Measurements from ENCODE around the gene TOB1.
"Not testable (repeated sequence)": the region's sequence is repeated elsewhere in the genome, so short reads cannot be mapped to it uniquely, and the experiment has no call there.

The TOB1 gene

GRCh38 chr17:50899559-50900319 is 33.6 kb upstream of the TOB1 start:
- peaks cover 15 to 27% (median 19%) of the 10 kb centered on the region in 10 experiments; a peak in 19 of 20 replicates for H3K4me1 ChIP-seq
- H3K4me2 ChIP-seq: no peak overlapping the region
- no peaks in the 10 kb centered on the region for H3K9me3 ChIP-seq (replicated peaks in 1 of 11)
- H3K27ac ChIP-seq: no peak overlapping the region
- no peaks in the 10 kb centered on the region for H3K27me3 ChIP-seq
- H3K9ac ChIP-seq: no peak overlapping the region
- no peaks in the 10 kb centered on the region for H4K20me1 ChIP-seq
- no peak overlapping the region for H3K4me3 ChIP-seq
- no peak for TF ChIP-seq Cebpa-rat (IDR thresholded peaks at IDR 0.05)
- no peaks in the 10 kb centered on the region for H3K36me3 ChIP-seq

GRCh38 chr17:50899005-50899460 is 32.9 kb upstream of the TOB1 start:
- H4K20me1 ChIP-seq: no peaks in the 10 kb centered on the region
- H3K27ac ChIP-seq: no peak overlapping the region
- H3K9me3 ChIP-seq (replicated peaks in 1 of 11): no peaks in the 10 kb centered on the region
- no peak overlapping the region for H3K9ac ChIP-seq
- no peaks in the 10 kb centered on the region for H3K36me3 ChIP-seq
- no peaks in the 10 kb centered on the region for H3K27me3 ChIP-seq
- peaks cover 8 to 20% (median 13%) of the 10 kb centered on the region in 10 experiments; a peak in 16 of 20 replicates for H3K4me1 ChIP-seq
- H3K4me2 ChIP-seq: no peak overlapping the region
- no peak for TF ChIP-seq Cebpa-rat (IDR thresholded peaks at IDR 0.05)
- no peak overlapping the region for H3K4me3 ChIP-seq

GRCh38 chr17:50898369-50899004 is 32.3 kb upstream of the TOB1 start:
- no peak for TF ChIP-seq Cebpa-rat (IDR thresholded peaks at IDR 0.05)
- Histone ChIP-seq H3K4me1 (peaks cover 2 to 18% (median 8%) of the 10 kb centered on the region in 10 experiments; a peak in 15 of 20 replicates), H3K27me3 (no peaks in the 10 kb centered on the region), H3K36me3 (no peaks in the 10 kb centered on the region), H3K4me3 (no peak overlapping the region), H3K4me2 (no peak overlapping the region), H3K9me3 (replicated peaks in 1 of 11) (no peaks in the 10 kb centered on the region), H3K27ac (no peak overlapping the region), H4K20me1 (no peaks in the 10 kb centered on the region), H3K9ac (no peak overlapping the region)

GRCh38 chr17:50894513-50894912 is 28.4 kb upstream of the TOB1 start:
- not testable (repeated sequence) for H3K4me1 ChIP-seq

GRCh38 chr17:50893183-50893993 is 27.2 kb upstream of the TOB1 start:
- Histone ChIP-seq H3K36me3 (no peaks in the 10 kb centered on the region), H3K4me1 (peaks cover 0 to 9% (median 0%) of the 10 kb centered on the region in 10 experiments; a peak in 2 of 20 replicates), H3K27me3 (no peaks in the 10 kb centered on the region), H3K4me3 (no peak overlapping the region), H3K27ac (no peak overlapping the region), H4K20me1 (no peaks in the 10 kb centered on the region), H3K9ac (no peak overlapping the region), H3K4me2 (peak overlapping the region in 1 of 11 experiments; percentile 43; a peak in 2 of 22 replicates), H3K9me3 (replicated peaks in 1 of 11) (no peaks in the 10 kb centered on the region)
- TF ChIP-seq Cebpa-rat (IDR thresholded peaks at IDR 0.05): no peak

More at GRCh38 chr17:50894513-50894912, 28.4 kb upstream of the TOB1 start:
- not testable (repeated sequence) for H4K20me1 ChIP-seq; H3K4me2 ChIP-seq; H3K9ac ChIP-seq; H3K27ac ChIP-seq; H3K4me3 ChIP-seq; H3K9me3 ChIP-seq (replicated peaks in 1 of 11); H3K36me3 ChIP-seq; H3K27me3 ChIP-seq

- H3K27ac ChIP-seq: no peak overlapping the region
- no peak overlapping the region for H3K4me3 ChIP-seq
- no peaks in the 10 kb centered on the region for H4K20me1 ChIP-seq
- peaks cover 0 to 9% (median 0%) of the 10 kb centered on the region in 10 experiments; a peak in 2 of 20 replicates for H3K4me1 ChIP-seq
- H3K27me3 ChIP-seq: no peaks in the 10 kb centered on the region
- H3K36me3 ChIP-seq: no peaks in the 10 kb centered on the region
- no peak overlapping the region for H3K4me2 ChIP-seq
- H3K9ac ChIP-seq: no peak overlapping the region
- no peaks in the 10 kb centered on the region for H3K9me3 ChIP-seq (replicated peaks in 1 of 11)
- TF ChIP-seq Cebpa-rat (IDR thresholded peaks at IDR 0.05): no peak
Measured at GRCh38 chr17:50892101-50892776, 26.1 kb upstream of the TOB1 start.

GRCh38 chr17:50891577-50891989 is 25.4 kb upstream of the TOB1 start:
- Histone ChIP-seq H3K27ac (no peak overlapping the region), H3K4me1 (peaks cover 0 to 9% (median 0%) of the 10 kb centered on the region in 10 experiments; a peak in 2 of 20 replicates), H3K36me3 (no peaks in the 10 kb centered on the region), H3K9me3 (replicated peaks in 1 of 11) (no peaks in the 10 kb centered on the region), H3K27me3 (no peaks in the 10 kb centered on the region), H4K20me1 (no peaks in the 10 kb centered on the region), H3K9ac (no peak overlapping the region), H3K4me3 (no peak overlapping the region), H3K4me2 (no peak overlapping the region)
- no peak for TF ChIP-seq Cebpa-rat (IDR thresholded peaks at IDR 0.05)

- Histone ChIP-seq H3K27me3 (no peaks in the 10 kb centered on the region), H3K36me3 (no peaks in the 10 kb centered on the region), H3K27ac (no peak overlapping the region), H3K4me2 (no peak overlapping the region), H4K20me1 (no peaks in the 10 kb centered on the region), H3K9ac (no peak overlapping the region), H3K4me3 (no peak overlapping the region), H3K4me1 (peaks cover 0 to 9% (median 0%) of the 10 kb centered on the region in 10 experiments; a peak in 2 of 20 replicates), H3K9me3 (replicated peaks in 1 of 11) (no peaks in the 10 kb centered on the region)
- TF ChIP-seq Cebpa-rat (IDR thresholded peaks at IDR 0.05): no peak
Measured at GRCh38 chr17:50890675-50891516, 24.7 kb upstream of the TOB1 start.
